Sigmoid colon (tissue), 4 donors: ENCODE results near the gene CADM2.

Experiments used
- EP300 ChIP-seq, 4 donors: sonication (generic); formaldehyde crosslinking; IDR thresholded peaks; one replicate each; pipeline ENCODE4 v1.6.1; 2017; ENCODE audit warnings: antibody characterized with exemption in 4 of 4
- POLR2A ChIP-seq, 2 donors: fragments of 450-650 bp; IDR thresholded peaks; one replicate each; pipeline ENCODE4 v1.6.1; 2016; ENCODE audit warnings: antibody characterized with exemption in 2 of 2, mild to moderate bottlenecking in 2 of 2, moderate library complexity in 2 of 2
- TF ChIP-seq, protein P1 (sequence below), 4 experiments: fragments of 450-650 bp in 3 of 4; fragments of 200-600 bp in 1 of 4; IDR thresholded peaks; one replicate each; pipeline ENCODE4 v1.5.1; 2016 to 2019; ENCODE audit warnings: antibody characterized with exemption in 4 of 4, mild to moderate bottlenecking in 3 of 4, moderate library complexity in 2 of 4

- TF ChIP-seq EP300 (IDR thresholded peaks at IDR 0.05) (no peak), POLR2A (IDR thresholded peaks at IDR 0.05) (no peak)
- TF ChIP-seq, protein P1, sequence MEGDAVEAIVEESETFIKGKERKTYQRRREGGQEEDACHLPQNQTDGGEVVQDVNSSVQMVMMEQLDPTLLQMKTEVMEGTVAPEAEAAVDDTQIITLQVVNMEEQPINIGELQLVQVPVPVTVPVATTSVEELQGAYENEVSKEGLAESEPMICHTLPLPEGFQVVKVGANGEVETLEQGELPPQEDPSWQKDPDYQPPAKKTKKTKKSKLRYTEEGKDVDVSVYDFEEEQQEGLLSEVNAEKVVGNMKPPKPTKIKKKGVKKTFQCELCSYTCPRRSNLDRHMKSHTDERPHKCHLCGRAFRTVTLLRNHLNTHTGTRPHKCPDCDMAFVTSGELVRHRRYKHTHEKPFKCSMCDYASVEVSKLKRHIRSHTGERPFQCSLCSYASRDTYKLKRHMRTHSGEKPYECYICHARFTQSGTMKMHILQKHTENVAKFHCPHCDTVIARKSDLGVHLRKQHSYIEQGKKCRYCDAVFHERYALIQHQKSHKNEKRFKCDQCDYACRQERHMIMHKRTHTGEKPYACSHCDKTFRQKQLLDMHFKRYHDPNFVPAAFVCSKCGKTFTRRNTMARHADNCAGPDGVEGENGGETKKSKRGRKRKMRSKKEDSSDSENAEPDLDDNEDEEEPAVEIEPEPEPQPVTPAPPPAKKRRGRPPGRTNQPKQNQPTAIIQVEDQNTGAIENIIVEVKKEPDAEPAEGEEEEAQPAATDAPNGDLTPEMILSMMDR (IDR thresholded peaks at IDR 0.05): no peak
Measured at GRCh38 chr3:85935171-85935570, 976.4 kb downstream of the CADM2 start.
